Activated CD8-positive, alpha-beta memory T cell treated with anti-CD3 and anti-CD28 coated beads for 36 hours (primary cell): ENCODE data around the gene OR5K2. TPM values are rescaled to one million over a fixed set of nuclear protein-coding genes. Genes with fewer than 3 reads are reported as not detected.

Source experiments
- CTCF ChIA-PET: fragments of 350-600 bp; sonication (Branson Sonifier 250); formaldehyde crosslinking; loops from one replicate; lab custom pipeline; 2021; ENCODE audit warnings: antibody characterized with exemption; lab: Charles Lee
- POLR2A ChIA-PET: fragments of 350-600 bp; sonication (Branson Sonifier 250); formaldehyde crosslinking; loops from one replicate; lab custom pipeline; 2021; ENCODE audit warnings: antibody characterized with exemption; lab: Charles Lee
- total RNA-seq, 2 experiments: library from RNA; stranded (reverse); gene quantifications; one replicate each; pipeline ENCODE4 v1.2.3, GENCODE V29; 2021

The OR5K2 gene
- total RNA-seq, 2 experiments from 2014 or later: not detected

- CTCF ChIA-PET: interaction anchor here (1.6 kb wide), 1 partner anchor 10 kb away, joined by 3 read pairs; no protein-coding TSS in a partner anchor
- POLR2A ChIA-PET: interaction anchor here (2.2 kb wide), 1 partner anchor 9 kb away, joined by 10 read pairs; no protein-coding TSS in a partner anchor
These were observed 48.5 kb downstream of the OR5K2 start for GRCh38 chr3:98545940-98546339.

Other genes with a start within 250 kb of the OR5K2 start
- not detected for gene OR5H6, start 233.4 kb upstream of the OR5K2 start, total RNA-seq
- not detected for gene OR5H2, start 215.2 kb upstream of the OR5K2 start, total RNA-seq
- not detected for gene OR5K4, start 143.8 kb upstream of the OR5K2 start, total RNA-seq
- not detected for gene OR5K3, start 107.0 kb upstream of the OR5K2 start, total RNA-seq
- not detected for gene OR5K1, start 34.5 kb upstream of the OR5K2 start, total RNA-seq
- 100 to 1,000 TPM; 233 to 240 TPM for gene CLDND1, start 25.2 kb downstream of the OR5K2 start, total RNA-seq
- 1 to 10 TPM; 4.4 to 5.0 TPM for gene GPR15, start 34.3 kb downstream of the OR5K2 start, total RNA-seq
- 10 to 100 TPM; 55.5 to 60.0 TPM for gene CPOX, start 95.9 kb downstream of the OR5K2 start, total RNA-seq